HepG2 (cell line): ENCODE measurements around the gene SMIM20.

Experiments used
- CTCF ChIP-seq: sonication (generic); formaldehyde crosslinking; IDR thresholded peaks from 2 replicates; pipeline ENCODE4 v1.5.0; 2020; ENCODE audit warnings: mild to moderate bottlenecking, missing genetic modification reagents, moderate library complexity
- EZH2 ChIP-seq: conservative IDR thresholded peaks from 2 replicates; pipeline ENCODE4 v1.6.1; 2012; ENCODE audit warnings: mild to moderate bottlenecking, low read depth, low read length, moderate library complexity
- GTF3A ChIP-seq: sonication (generic); formaldehyde crosslinking; conservative IDR thresholded peaks from 2 replicates; pipeline ENCODE4 v1.4.0; 2020; ENCODE audit warnings: mild to moderate bottlenecking, missing genetic modification reagents
- MAX ChIP-seq: IDR thresholded peaks from 2 replicates; pipeline ENCODE4 v1.6.1; 2012; ENCODE audit warnings: inconsistent platforms
- MEIS2 ChIP-seq: sonication (generic); formaldehyde crosslinking; IDR thresholded peaks from 2 replicates; pipeline ENCODE4 v1.9.0; 2021; ENCODE audit warnings: mild to moderate bottlenecking, missing genetic modification reagents
- NFKBIZ ChIP-seq: IDR thresholded peaks from 2 replicates; pipeline ENCODE4 v1.6.1; 2018; ENCODE audit warnings: missing genetic modification reagents, missing compliant biosample characterization
- NONO ChIP-seq, 2 experiments: fragments of 450-650 bp in 1 of 2; sonication (generic) in 1 of 2; formaldehyde crosslinking in 1 of 2; IDR thresholded peaks in 1 of 2; conservative IDR thresholded peaks in 1 of 2; 2 replicates each; pipeline versions ENCODE4 v1.6.1 to v1.8.0; 2017 to 2022; ENCODE audit warnings: mild to moderate bottlenecking in 1 of 2, missing genetic modification reagents in 1 of 2, moderate library complexity in 1 of 2
- PHF21A ChIP-seq: sonication (generic); formaldehyde crosslinking; IDR thresholded peaks from 2 replicates; pipeline ENCODE4 v1.5.0; 2020; ENCODE audit warnings: mild to moderate bottlenecking, missing genetic modification reagents
- PLRG1 ChIP-seq: fragments of 450-650 bp; conservative IDR thresholded peaks from 2 replicates; pipeline ENCODE4 v1.6.1; 2016
- STAT6 ChIP-seq: sonication (generic); formaldehyde crosslinking; IDR thresholded peaks from 2 replicates; pipeline ENCODE4 v1.4.0; 2020; ENCODE audit warnings: missing genetic modification reagents, mild to moderate bottlenecking, borderline replicate concordance
- TRAFD1 ChIP-seq: sonication (generic); formaldehyde crosslinking; IDR thresholded peaks from 2 replicates; pipeline ENCODE4 v1.5.1; 2020; ENCODE audit warnings: missing genetic modification reagents, mild to moderate bottlenecking, borderline replicate concordance
- ZFP37 ChIP-seq: sonication (generic); formaldehyde crosslinking; IDR thresholded peaks from 2 replicates; pipeline ENCODE4 v1.4.0; 2020; ENCODE audit warnings: missing genetic modification reagents, borderline replicate concordance
- ZNF280D ChIP-seq: sonication (generic); formaldehyde crosslinking; IDR thresholded peaks from 2 replicates; pipeline ENCODE4 v1.5.1; 2020; ENCODE audit warnings: mild to moderate bottlenecking, missing genetic modification reagents

GRCh38 chr4:25966171-25966570 lies 52.2 kb downstream of the SMIM20 start:
- TF ChIP-seq GTF3A (CRISPR knock-in tag), result no peak
- no peak for TF ChIP-seq CTCF
- TF ChIP-seq NONO (IDR thresholded peaks at IDR 0.05), result no peak
- no peak for TF ChIP-seq NONO (CRISPR knock-in tag; conservative IDR thresholded peaks at IDR 0.05)
- TF ChIP-seq NFKBIZ, result no peak
- TF ChIP-seq PHF21A (CRISPR knock-in tag), result no peak
- no peak for TF ChIP-seq EZH2
- no peak for TF ChIP-seq STAT6 (CRISPR knock-in tag)
- TF ChIP-seq MEIS2, result no peak
- no peak for TF ChIP-seq PLRG1
- no peak for TF ChIP-seq MAX
- TF ChIP-seq ZFP37 (CRISPR knock-in tag), result no peak
- no peak for TF ChIP-seq TRAFD1
- TF ChIP-seq ZNF280D, result no peak
